HL-60 (cell line): ENCODE measurements around the gene NRCAM.

Experiments used
- DNase-seq, 2 experiments: peaks; one replicate each; pipeline ENCODE4 v3.0.0-alpha.2; 2010 to 2020; ENCODE audit warnings: low read depth in 1 of 2, low spot score in 1 of 2
- H3K27ac ChIP-seq: fragments of 250-450 bp; sonication (Bioruptor Pico); replicated peaks from 2 replicates; pipeline ENCODE4 v1.5.1; 2020; ENCODE audit warnings: mild to moderate bottlenecking, moderate library complexity
- H3K27me3 ChIP-seq: fragments of 250-450 bp; sonication (Bioruptor Pico); 2 replicates; pipeline ENCODE4 v1.5.1; 2021; ENCODE audit warnings: mild to moderate bottlenecking, moderate library complexity; ENCODE audit not compliant: insufficient read depth, poor library complexity, severe bottlenecking
- H3K4me3 ChIP-seq: replicated peaks from 2 replicates; pipeline ENCODE4 v1.5.1; 2011; ENCODE audit warnings: mild to moderate bottlenecking, control low read depth, low read length; ENCODE audit not compliant: insufficient read depth
- GABPA ChIP-seq: IDR thresholded peaks from 2 replicates; pipeline ENCODE4 v1.6.1; 2012; ENCODE audit warnings: low read depth
- POLR2AphosphoS5 ChIP-seq: IDR thresholded peaks from 2 replicates; pipeline ENCODE4 v1.6.1; 2012; ENCODE audit warnings: low read depth
- SPI1 ChIP-seq: IDR thresholded peaks from 2 replicates; pipeline ENCODE4 v1.6.1; 2012; ENCODE audit warnings: low read depth, mild to moderate bottlenecking, borderline replicate concordance
- TF ChIP-seq, protein P1 (sequence below): IDR thresholded peaks from one replicate; pipeline ENCODE4 v1.5.1; 2011; ENCODE audit warnings: low read length, control low read depth, inconsistent platforms; ENCODE audit not compliant: insufficient read depth
- TF ChIP-seq, protein P2 (sequence below): IDR thresholded peaks from 2 replicates; pipeline ENCODE4 v1.6.1; 2012; ENCODE audit warnings: low read depth; ENCODE audit not compliant: insufficient replicate concordance

Gene NRCAM

DNA sequence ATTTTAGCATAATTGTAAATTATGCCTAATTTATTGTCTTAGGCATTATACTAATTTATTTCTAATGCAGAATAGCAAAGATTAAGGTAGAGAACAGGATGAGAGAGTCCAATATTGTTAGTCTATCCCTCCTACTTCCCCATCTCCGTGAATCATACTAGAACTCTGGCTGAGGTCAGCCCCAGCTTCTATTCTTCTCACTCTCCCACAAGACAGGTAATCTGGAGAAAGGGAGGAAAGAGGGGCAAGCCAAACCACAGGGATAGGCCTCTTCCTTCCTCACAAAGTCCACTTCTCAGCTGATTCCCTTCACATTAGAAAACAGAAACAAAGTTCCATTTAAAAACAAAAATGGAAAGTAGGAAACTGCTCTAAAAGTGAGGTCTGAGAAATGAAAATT, 208.6 kb downstream of the NRCAM start:
- Histone ChIP-seq H3K4me3 (no peak overlapping the region), H3K27ac (no peak overlapping the region), H3K27me3 (no peaks in the 10 kb centered on the region)
- no peak for DNase-seq
- TF ChIP-seq, protein P1, sequence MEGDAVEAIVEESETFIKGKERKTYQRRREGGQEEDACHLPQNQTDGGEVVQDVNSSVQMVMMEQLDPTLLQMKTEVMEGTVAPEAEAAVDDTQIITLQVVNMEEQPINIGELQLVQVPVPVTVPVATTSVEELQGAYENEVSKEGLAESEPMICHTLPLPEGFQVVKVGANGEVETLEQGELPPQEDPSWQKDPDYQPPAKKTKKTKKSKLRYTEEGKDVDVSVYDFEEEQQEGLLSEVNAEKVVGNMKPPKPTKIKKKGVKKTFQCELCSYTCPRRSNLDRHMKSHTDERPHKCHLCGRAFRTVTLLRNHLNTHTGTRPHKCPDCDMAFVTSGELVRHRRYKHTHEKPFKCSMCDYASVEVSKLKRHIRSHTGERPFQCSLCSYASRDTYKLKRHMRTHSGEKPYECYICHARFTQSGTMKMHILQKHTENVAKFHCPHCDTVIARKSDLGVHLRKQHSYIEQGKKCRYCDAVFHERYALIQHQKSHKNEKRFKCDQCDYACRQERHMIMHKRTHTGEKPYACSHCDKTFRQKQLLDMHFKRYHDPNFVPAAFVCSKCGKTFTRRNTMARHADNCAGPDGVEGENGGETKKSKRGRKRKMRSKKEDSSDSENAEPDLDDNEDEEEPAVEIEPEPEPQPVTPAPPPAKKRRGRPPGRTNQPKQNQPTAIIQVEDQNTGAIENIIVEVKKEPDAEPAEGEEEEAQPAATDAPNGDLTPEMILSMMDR = no peak
- TF ChIP-seq, protein P2, sequence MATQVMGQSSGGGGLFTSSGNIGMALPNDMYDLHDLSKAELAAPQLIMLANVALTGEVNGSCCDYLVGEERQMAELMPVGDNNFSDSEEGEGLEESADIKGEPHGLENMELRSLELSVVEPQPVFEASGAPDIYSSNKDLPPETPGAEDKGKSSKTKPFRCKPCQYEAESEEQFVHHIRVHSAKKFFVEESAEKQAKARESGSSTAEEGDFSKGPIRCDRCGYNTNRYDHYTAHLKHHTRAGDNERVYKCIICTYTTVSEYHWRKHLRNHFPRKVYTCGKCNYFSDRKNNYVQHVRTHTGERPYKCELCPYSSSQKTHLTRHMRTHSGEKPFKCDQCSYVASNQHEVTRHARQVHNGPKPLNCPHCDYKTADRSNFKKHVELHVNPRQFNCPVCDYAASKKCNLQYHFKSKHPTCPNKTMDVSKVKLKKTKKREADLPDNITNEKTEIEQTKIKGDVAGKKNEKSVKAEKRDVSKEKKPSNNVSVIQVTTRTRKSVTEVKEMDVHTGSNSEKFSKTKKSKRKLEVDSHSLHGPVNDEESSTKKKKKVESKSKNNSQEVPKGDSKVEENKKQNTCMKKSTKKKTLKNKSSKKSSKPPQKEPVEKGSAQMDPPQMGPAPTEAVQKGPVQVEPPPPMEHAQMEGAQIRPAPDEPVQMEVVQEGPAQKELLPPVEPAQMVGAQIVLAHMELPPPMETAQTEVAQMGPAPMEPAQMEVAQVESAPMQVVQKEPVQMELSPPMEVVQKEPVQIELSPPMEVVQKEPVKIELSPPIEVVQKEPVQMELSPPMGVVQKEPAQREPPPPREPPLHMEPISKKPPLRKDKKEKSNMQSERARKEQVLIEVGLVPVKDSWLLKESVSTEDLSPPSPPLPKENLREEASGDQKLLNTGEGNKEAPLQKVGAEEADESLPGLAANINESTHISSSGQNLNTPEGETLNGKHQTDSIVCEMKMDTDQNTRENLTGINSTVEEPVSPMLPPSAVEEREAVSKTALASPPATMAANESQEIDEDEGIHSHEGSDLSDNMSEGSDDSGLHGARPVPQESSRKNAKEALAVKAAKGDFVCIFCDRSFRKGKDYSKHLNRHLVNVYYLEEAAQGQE = no peak
- TF ChIP-seq GABPA = no peak
- no peak for TF ChIP-seq SPI1
- no peak for TF ChIP-seq POLR2AphosphoS5

DNA sequence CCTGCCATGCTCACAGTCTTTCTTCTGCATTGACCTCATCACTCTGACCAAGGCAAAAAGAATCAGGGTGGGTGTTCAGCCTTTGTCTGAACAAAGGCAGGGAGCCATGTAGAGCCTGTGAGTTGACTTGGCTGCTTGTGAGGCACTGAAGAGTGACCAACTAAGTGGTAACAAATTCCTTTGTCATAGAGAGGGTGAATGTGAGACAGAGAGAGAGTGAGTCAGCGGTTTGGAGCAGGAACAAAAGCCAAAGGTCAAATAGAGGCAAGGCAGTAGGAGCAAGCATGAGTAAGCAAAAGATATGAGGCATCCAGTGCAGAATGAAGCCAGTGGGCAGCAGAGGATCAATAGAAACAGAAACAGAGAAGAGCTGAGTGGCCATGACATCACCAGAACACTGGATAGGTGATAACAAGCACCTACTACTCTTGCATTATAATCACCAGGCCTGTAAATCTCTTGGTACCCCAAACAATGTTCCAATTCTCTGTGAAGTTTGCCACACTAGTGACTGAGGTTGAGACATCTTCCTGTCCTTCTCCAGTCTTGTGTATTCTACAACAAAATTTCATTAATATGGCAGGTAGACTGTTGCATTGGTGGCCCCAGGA, 209.9 kb downstream of the NRCAM start:
- no peak for TF ChIP-seq POLR2AphosphoS5
- TF ChIP-seq, protein P2 = no peak
- no peak for TF ChIP-seq GABPA
- no peak for TF ChIP-seq SPI1
- TF ChIP-seq, protein P1 = no peak
- DNase-seq = no peak
- Histone ChIP-seq H3K4me3 (no peak overlapping the region), H3K27me3 (no peaks in the 10 kb centered on the region), H3K27ac (no peak overlapping the region)

DNA sequence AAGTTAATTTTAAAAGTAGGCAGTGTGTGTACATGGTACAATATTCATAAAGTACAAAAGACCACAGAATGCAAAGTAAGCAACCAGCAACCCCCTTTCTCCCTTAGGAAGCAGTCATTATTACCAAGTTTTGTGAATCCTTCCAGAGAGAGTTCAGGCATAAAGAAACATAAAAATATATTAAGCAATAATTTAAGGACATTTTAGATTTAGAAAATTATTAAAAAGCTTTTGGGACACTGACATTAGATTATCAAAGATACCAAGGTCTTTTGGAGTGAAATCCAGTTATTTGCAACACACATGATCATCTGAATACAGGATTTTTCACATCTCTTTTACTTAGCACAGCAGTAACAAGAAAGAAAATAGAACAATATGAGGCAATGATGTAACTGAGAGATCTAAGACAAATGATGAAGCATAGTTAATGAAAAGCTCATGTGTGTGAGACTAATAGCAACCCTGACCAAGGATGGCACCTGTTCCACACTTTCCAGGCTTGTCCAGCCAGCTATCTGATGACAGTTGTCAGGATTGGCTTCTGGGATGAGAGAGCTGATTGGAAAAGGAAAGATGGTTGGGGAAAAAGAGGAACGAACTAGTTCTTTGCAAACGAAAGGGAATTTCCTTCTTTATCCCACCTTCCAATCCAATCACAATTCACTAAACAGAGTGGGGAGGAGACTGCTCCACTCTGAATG, 210.6 kb downstream of the NRCAM start:
- TF ChIP-seq, protein P1 = no peak
- TF ChIP-seq GABPA (no peak), POLR2AphosphoS5 (no peak), SPI1 (no peak)
- TF ChIP-seq, protein P2 = no peak
- Histone ChIP-seq H3K27ac (no peak overlapping the region), H3K4me3 (no peak overlapping the region), H3K27me3 (no peaks in the 10 kb centered on the region)
- DNase-seq = no peak
